OCI-LY1 (cell line): Measurements from ENCODE around the gene CDH1.

ENCODE experiments used
- CTCF ChIP-seq: fragments of 200-600 bp; sonication (generic), shearing (Covaris generic); IDR thresholded peaks from 2 replicates; pipeline ENCODE4 v1.5.1; 2017; ENCODE audit warnings: mild to moderate bottlenecking, antibody characterized with exemption, low read length, moderate library complexity, mixed read lengths
- EZH2 ChIP-seq: fragments of 200-600 bp; sonication (generic), shearing (Covaris generic); IDR thresholded peaks from 2 replicates; pipeline ENCODE4 v1.8.0; 2017; ENCODE audit warnings: borderline replicate concordance, mixed run types, mild to moderate bottlenecking, antibody characterized with exemption, low read length, moderate library complexity, mixed read lengths

GRCh38 chr16:68790944-68791343, 53.9 kb downstream of the CDH1 start:
- TF ChIP-seq CTCF (no peak), EZH2 (no peak)
